ENCODE measurements around the gene GRID2IP. TPM values are rescaled to one million over a fixed set of nuclear protein-coding genes. Genes with fewer than 3 reads are reported as not detected.

Gene GRID2IP
- total RNA-seq, 1 donor from 2014 or later: 0.13 TPM

DNA sequence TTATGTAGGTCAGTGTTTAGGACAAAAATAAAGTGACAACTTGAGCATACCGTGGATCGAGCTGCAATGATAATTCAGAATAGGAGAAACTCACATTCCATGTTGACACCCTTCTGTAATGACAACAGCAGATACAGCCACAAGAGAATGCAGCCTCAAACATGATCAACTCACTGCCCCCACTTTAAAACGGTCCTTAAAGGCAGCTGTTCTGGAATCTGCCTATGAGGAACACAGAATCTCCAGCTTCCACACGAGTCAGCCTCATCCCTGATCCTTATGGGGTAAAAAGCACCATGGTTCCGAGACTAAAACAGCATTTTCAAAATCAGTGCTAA lies 71.0 kb downstream of the GRID2IP start:
- no peak for TF ChIP-seq CTCF (IDR thresholded peaks at IDR 0.05)
- Mint-ChIP-seq H3K4me1 (ENCODE audit: unreplicated experiment) (peaks cover 60% of the 10 kb centered on the region), H3K9me3 (ENCODE audit: unreplicated experiment) (peaks cover 3% of the 10 kb centered on the region), H3K36me3 (ENCODE audit: unreplicated experiment) (peaks cover 10% of the 10 kb centered on the region), H3K27ac (ENCODE audit: unreplicated experiment) (no peak overlapping the region), H3K27me3 (ENCODE audit: unreplicated experiment) (no peaks in the 10 kb centered on the region), H3K4me3 (ENCODE audit: unreplicated experiment) (no peak overlapping the region)
- no peak for DNase-seq (ENCODE audit: extremely low spot score, unreplicated experiment)

- Mint-ChIP-seq H3K27me3 (ENCODE audit: unreplicated experiment) (no peaks in the 10 kb centered on the region), H3K4me1 (ENCODE audit: unreplicated experiment) (peaks cover 56% of the 10 kb centered on the region), H3K27ac (ENCODE audit: unreplicated experiment) (no peak overlapping the region), H3K9me3 (ENCODE audit: unreplicated experiment) (no peaks in the 10 kb centered on the region), H3K36me3 (ENCODE audit: unreplicated experiment) (peaks cover 13% of the 10 kb centered on the region), H3K4me3 (ENCODE audit: unreplicated experiment) (no peak overlapping the region)
- TF ChIP-seq CTCF (IDR thresholded peaks at IDR 0.05): no peak
- no peak for DNase-seq (ENCODE audit: extremely low spot score, unreplicated experiment)
These were observed 72.2 kb downstream of the GRID2IP start for GRCh38 chr7:6479067-6479466.

GRCh38 chr7:6478186-6478585 lies 73.1 kb downstream of the GRID2IP start:
- TF ChIP-seq CTCF (IDR thresholded peaks at IDR 0.05): no peak
- Mint-ChIP-seq H3K4me3 (ENCODE audit: unreplicated experiment) (no peak overlapping the region), H3K9me3 (ENCODE audit: unreplicated experiment) (no peaks in the 10 kb centered on the region), H3K27me3 (ENCODE audit: unreplicated experiment) (no peaks in the 10 kb centered on the region), H3K4me1 (ENCODE audit: unreplicated experiment) (peaks cover 56% of the 10 kb centered on the region), H3K36me3 (ENCODE audit: unreplicated experiment) (peaks cover 16% of the 10 kb centered on the region), H3K27ac (ENCODE audit: unreplicated experiment) (no peak overlapping the region)
- DNase-seq (ENCODE audit: extremely low spot score, unreplicated experiment): no peak

DNA sequence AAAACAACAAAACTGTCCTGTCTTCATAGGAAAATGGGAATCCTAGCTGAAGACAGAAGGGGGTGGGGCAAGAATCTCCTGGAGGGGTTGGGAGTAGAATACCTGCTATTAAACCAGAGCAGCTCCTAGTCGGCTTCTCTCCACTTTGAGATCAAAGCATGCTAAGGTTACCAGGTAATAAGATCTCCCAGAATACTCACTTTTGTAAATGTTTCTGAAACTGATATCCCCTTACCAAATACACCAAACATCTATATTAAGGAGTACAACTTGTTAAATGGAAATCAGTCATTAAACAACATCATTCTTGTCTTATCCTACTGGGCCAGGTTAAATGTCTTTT lies 74.0 kb downstream of the GRID2IP start:
- peak overlapping the region; percentile 85 for H3K27ac Mint-ChIP-seq (ENCODE audit: unreplicated experiment)
- no peak overlapping the region for H3K4me3 Mint-ChIP-seq (ENCODE audit: unreplicated experiment)
- no peaks in the 10 kb centered on the region for H3K9me3 Mint-ChIP-seq (ENCODE audit: unreplicated experiment)
- TF ChIP-seq CTCF (IDR thresholded peaks at IDR 0.05): no peak
- H3K36me3 Mint-ChIP-seq (ENCODE audit: unreplicated experiment): peaks cover 19% of the 10 kb centered on the region
- H3K4me1 Mint-ChIP-seq (ENCODE audit: unreplicated experiment): peaks cover 50% of the 10 kb centered on the region
- no peak for DNase-seq (ENCODE audit: extremely low spot score, unreplicated experiment)
- H3K27me3 Mint-ChIP-seq (ENCODE audit: unreplicated experiment): no peaks in the 10 kb centered on the region

DNA sequence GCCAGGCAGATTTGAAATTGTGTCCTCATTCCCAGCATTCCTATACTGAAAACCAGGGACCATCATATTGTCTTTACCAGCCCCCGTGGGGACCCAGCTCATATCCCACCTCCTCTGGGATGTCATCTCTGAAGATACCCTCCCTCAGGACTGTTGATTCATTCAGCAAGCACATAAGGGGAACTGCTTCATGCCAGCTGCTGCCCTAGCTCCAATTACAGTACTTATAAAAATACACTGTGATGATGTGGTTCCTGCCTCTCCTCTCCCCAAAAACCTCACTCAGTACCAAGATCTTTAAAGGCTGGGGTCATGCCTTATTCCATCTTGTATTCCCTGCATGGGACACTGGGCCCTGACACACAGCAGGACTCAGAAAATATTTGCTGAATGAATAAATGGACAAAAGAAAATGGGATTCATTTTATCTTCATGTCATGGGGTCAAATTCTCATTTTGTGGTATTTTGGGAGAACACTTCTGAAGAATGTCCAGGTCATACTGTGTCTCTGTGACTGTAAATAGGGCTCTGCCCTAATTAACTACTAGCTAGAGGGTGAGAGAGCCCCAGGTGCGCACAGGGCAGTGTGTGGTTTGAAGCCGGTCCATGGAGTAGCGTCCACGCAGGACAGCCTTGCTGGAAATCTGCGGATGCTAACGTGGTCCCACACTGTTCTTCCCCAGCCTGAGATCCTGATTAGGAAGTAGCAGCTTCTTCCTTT lies 74.5 kb downstream of the GRID2IP start:
- H3K27me3 Mint-ChIP-seq (ENCODE audit: unreplicated experiment): no peaks in the 10 kb centered on the region
- no peaks in the 10 kb centered on the region for H3K9me3 Mint-ChIP-seq (ENCODE audit: unreplicated experiment)
- TF ChIP-seq CTCF (IDR thresholded peaks at IDR 0.05): no peak
- peaks cover 23% of the 10 kb centered on the region for H3K36me3 Mint-ChIP-seq (ENCODE audit: unreplicated experiment)
- peak overlapping the region; percentile 85 for H3K27ac Mint-ChIP-seq (ENCODE audit: unreplicated experiment)
- DNase-seq (ENCODE audit: extremely low spot score, unreplicated experiment): no peak
- no peak overlapping the region for H3K4me3 Mint-ChIP-seq (ENCODE audit: unreplicated experiment)
- peaks cover 46% of the 10 kb centered on the region for H3K4me1 Mint-ChIP-seq (ENCODE audit: unreplicated experiment)
